Dermis microvascular lymphatic vessel endothelial cell (primary cell): ENCODE measurements around the gene ABCA7. TPM values are rescaled to one million over a fixed set of nuclear protein-coding genes. Genes with fewer than 3 reads are reported as not detected.

Source experiments
- DNase-seq, 2 donors: peaks; one replicate each; pipeline versions ENCODE4 v3.0.0 to v3.0.0-alpha.2; 2010; ENCODE audit warnings: low read depth in 2 of 2
- total RNA-seq: library from RNA; depleted of rRNA; stranded (reverse); fragments of >200 nt; gene quantifications from 2 replicates; pipeline ENCODE4 v1.2.1, GENCODE V29; 2014

The ABCA7 gene
- total RNA-seq, 1 donor from 2014 or later = 3.7 TPM

DNA sequence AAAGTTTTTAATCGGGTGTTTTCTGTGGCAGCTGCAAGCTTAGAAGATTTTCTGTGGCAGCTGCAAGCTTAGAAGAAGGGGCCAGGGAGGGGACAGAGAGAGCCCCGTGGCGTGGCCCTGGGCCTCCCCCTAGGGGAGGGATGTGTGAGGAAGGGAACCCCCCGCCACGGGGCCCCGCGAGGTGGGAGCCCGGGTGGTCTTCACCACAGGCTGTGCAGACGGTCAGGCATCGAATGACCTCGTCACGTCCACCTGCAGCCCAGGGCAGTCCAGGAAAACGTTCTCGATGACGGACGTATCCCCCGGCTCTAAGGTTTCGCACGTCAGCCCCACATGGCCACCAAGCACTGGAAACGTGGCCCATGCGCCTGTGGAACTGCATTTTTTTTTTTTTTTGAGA lies 46.7 kb downstream of the ABCA7 start:
- no peak for DNase-seq

- DNase-seq = no peak
These were observed 48.0 kb downstream of the ABCA7 start for GRCh38 chr19:1087813-1088415.

DNA sequence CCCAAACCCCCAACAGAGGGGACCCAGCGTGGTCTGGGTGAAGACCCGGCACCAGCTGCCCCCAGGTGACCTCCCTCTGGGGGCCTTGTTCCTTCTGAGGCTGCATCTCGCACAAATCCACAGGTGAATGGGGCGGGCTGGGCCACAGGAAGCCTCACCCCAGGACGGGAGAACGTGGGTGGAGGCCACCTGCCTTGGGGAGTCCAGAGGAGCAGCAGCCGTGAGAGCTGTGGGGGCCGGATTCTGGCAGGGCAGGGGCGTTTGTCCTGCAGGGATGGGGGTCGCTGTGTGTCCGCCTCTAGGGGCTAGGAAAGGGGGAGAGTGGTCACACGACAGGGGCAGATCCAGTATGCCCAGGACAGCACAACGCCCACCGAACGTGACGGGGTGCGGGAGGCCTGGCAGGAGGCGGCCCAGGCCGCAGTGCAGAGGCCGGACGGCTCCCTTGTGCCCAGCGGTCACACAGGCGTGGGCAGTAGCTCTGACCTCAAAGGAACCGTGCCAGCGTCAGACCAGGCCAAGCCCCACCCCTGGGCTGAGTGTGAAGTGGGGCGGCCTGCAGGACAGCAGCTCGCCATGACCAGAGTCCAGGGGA lies 48.6 kb downstream of the ABCA7 start:
- DNase-seq = no peak

GRCh38 chr19:1089126-1089771 lies 49.3 kb downstream of the ABCA7 start:
- no peak for DNase-seq

GRCh38 chr19:1089891-1090290 lies 50.0 kb downstream of the ABCA7 start:
- DNase-seq = no peak

DNA sequence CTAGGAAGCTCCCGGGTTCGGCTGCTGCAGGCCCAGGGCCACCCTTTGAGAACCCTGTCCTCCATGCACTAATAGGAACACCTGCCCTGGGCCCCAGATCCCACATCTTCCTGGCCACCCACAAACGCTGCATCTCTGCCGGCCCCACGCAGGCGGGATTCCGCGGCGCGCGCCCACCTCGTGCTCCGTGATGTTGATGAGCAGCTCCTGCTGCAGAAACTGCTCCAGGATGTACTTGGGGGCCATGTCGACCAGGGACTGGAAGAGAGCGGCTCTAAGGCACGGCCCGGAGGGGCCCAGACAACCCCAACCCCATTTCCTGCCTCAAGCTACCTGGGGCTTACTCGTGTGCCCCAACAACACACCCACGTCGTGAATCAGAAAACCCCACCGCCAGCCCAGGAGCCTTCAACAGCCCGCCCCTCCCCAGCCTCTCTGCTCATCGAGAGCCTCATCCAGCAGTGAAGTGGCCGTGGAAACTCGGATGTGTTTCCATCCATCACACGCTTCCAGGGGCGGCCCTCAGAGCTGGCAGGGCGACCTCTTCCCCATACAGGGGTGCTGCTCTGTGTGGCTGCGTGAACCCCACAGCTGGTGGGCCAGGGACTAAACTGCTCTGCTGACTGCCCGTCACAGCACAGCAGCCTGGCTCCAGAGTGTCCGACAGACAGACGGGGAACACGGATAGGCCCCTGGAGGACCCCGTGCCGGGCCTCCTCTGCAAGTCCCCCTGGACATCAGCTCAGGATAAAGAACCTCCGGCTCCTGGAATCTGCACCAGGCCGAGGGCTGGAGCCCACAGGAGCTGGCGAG lies 51.0 kb downstream of the ABCA7 start:
- DNase-seq = no peak

DNA sequence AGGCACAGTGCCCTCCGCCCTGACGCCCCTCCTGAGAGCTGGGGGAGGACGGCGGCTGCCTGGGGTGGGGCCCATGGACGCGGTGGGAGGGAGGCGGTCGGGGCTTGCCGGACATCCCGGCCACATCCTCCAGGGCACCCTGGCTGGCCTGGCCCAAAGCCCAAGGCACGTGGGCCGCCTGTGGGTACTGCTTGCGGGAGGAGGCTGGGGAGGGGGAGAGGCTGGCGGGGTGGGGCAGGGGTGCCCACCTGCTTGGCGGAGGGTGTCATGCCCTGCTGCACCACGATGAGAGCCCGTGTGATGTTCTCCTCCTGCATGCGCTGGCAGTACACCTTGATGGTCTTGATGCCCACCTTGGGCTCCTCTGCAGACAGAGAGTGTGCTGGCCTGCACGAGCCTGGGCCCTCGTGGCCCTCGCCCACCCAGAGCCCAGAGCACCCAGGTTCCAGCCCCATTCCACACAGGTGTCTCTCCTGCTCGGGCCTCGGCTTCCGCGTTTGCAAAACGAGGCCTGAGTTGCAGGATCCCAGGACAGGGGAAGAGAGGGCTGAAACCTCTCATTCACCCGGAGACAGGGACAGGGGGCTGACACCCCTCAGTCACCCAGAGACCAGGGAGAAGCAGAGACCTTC lies 51.8 kb downstream of the ABCA7 start:
- no peak for DNase-seq

- no peak for DNase-seq
These were observed 53.4 kb downstream of the ABCA7 start for GRCh38 chr19:1093330-1093729.

GRCh38 chr19:1093811-1094553 lies 54.1 kb downstream of the ABCA7 start:
- DNase-seq = no peak

GRCh38 chr19:1094655-1094977 lies 54.7 kb downstream of the ABCA7 start:
- DNase-seq = no peak

- DNase-seq = peak; percentile 97 to 98
These were observed 55.2 kb downstream of the ABCA7 start, which contains the start of gene POLR2E for GRCh38 chr19:1094978-1095701. POLR2E (minus strand) TSS chr19:1095375; CDS start chr19:1095315, 60 bp downstream.

DNA sequence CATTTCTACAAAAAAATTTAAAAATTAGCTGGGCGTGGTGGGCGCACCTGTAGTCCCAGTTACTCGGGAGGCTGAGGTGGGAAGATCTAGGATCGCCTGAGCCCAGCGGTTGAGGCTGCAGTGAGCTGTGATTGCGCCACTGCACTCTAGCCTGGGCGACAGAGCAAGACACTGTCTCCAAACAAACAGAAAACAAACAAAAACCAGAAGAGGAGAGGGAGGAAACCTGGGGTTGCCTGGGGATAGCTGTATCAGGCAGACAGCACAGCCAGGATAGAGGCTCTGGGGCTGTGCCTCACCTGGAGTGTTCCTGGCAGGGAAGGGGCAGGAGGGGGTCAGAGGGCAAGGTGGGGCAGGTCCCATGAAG lies 57.9 kb downstream of the ABCA7 start:
- DNase-seq = no peak

DNA sequence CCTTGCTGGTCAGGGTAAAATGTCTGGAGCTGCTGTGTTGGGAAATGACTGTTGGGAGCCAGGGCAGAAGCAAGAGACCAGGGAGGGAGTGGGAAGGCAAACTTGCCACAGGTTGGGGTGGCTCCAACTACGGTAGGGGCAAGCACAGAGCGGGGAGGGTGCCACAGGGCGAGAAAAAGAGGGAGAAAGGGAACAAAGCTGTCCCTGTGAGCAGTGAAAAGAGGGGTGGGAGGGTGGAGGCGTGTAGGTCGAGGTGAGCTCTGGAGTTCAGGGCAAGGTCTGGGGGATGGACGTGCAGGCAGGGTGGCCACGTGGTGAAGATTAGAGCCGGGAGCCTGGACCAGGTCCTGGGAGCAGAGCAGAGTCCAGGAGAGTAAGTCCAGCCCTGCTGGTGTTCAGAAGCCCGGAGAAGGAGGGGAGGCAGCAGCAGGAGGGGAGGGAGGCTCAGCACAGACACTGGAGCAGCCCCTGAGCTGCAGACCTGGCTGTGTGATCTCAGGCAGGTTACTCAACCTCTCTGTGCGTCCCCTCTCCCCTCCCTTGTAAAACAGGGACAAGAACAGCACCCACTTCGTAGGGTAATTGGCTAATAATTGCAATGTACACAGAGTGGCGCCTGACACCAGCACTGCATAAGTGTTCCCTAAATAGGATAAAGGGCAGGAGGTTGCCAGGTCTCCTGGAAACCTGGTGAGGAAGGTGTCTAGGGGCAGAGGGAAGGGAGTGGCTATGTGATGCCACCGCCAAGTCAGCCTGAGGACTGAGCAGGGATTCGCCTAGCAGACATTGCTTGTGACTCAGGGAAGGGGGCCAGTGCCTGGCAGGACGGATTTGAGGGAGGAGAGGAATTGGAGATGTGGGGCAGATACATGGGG lies 58.5 kb downstream of the ABCA7 start:
- DNase-seq = no peak

DNA sequence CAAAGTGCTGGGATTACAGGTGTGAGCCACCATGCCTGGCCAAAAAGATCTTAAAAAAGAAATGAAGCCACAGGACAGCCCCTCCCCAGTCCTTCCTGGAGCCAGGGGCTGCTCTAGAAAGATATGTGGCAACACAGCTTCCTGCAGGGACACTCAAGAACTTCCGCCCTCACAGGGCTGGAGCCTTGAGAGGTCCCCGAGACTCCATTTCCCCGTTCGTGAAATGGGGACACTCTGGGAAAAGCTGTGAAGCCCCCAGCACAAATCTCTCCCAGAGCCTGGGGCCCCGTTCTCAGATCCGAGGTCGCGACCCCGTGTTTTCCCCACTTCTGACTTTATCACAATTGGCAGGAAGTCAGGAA lies 61.4 kb downstream of the ABCA7 start:
- DNase-seq = no peak

DNA sequence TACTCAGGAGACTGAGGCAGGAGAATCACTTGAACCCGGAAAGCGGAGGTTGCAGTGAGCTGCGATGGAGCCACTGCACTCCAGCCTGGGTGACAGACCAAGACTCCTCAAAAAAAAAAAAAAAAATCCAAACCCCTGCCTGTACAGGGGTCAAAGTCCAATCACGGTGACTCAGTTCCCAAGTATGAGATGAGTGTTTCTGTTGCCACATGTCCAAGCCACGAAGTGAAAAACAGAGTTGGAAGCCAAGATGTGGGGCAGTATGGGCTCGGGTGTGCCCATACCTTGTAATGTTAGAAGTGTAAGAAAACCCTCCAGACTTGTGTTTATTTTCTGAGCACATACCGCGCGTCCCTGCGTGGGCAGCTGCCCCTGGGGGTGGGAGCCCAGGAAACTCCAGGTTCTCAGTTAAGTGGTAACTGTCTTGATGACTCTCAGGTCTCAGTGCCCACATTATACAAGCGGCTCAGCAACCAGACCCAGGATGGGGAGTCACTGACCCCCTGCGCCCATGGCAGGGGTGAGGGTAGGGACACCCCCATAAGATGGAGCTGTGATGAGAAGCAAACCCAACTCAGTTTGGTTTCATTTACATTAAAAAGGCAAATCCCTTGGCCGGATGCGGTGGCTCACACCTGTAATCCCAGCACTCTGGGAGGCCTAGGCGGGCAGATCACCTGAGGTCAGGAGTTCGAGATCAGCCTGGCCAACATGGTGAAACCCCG lies 62.7 kb downstream of the ABCA7 start:
- DNase-seq = peak; percentile 51 to 96

DNA sequence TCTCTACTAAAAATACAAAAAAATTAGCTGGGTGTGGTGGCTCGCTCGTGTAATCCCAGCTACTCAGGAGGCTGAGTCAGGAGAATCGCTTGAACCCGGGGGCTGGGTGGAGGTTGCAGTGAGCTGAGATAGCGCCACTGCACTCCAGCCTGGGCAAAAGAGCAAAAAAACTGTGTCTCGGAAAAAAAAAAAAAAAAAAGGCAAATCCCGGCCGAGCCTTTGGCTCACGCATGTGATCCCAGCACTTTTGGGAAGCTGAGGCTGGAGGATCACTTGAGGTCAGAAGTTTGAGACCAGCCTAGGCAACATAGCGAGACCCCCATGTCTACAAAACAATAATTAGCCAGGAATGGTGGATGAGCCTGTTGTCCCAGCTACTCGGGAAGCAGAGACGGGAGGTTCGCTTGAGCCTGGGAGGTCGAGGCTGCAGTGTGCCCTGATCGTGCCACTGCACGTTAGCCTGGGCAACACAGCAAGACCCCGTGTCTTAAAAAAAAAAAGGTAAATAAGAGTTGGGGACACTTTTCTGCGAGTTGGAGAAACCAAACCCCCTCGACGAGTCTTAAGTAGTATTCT lies 63.3 kb downstream of the ABCA7 start:
- no peak for DNase-seq

DNA sequence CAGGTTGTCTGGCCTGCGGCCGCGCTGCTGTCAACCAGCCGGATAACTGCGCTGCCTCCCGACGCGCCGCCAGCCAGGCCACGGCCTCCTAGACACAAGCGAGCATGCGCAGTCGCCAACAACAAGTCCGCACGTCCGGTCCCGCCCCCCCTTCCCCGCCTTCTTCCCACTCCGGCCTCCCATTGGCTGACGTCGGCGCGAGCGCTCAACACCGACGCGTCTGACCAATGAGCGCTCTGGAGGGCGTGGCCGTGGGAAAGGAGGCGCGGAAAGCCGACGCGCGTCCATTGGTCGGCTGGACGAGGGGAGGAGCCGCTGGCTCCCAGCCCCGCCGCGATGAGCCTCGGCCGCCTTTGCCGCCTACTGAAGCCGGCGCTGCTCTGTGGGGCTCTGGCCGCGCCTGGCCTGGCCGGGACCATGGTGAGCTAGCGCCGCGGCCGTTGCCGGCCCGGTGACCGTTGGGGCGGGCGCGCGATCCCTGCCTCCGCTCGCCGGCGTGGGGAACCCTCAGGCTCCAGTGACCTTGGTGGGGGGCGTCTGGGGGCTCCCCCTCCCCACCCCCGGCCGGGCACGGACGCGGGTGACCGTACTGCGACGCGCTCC lies 63.9 kb downstream of the ABCA7 start, which contains the start of gene GPX4:
Gene GPX4 (plus strand): TSS at position 287 of the 603 bp plus-strand sequence. CDS start 50 bp downstream, at position 337.
- DNase-seq = peak; percentile 97 to 100
